Eye (tissue), 1 donor: ENCODE measurements around the gene KMT5C.
A peak's percentile ranks its signal among the peaks of the same experiment; 100 is the strongest.

ENCODE experiments used
- DNase-seq: peaks from one replicate; pipeline ENCODE4 v3.0.0-alpha.2; 2015

The KMT5C gene

GRCh38 chr19:55339105-55339888 lies at the start of gene KMT5C:
Gene KMT5C (plus strand): TSS chr19:55339876. CDS start chr19:55341937, 2,061 bp downstream.
- peak; percentile 100 for DNase-seq

GRCh38 chr19:55297267-55297666 lies 42.4 kb upstream of the KMT5C start:
- DNase-seq: no peak

GRCh38 chr19:55299991-55300390 lies 39.7 kb upstream of the KMT5C start:
- DNase-seq: no peak

GRCh38 chr19:55300886-55301458 lies 38.7 kb upstream of the KMT5C start:
- DNase-seq: no peak

GRCh38 chr19:55301459-55302317 lies 38.0 kb upstream of the KMT5C start:
- peak; percentile 95 for DNase-seq

GRCh38 chr19:55302318-55302703 lies 37.4 kb upstream of the KMT5C start:
- DNase-seq: no peak

GRCh38 chr19:55303477-55303876 lies 36.2 kb upstream of the KMT5C start:
- DNase-seq: no peak

- peak; percentile 42 for DNase-seq
Observed at GRCh38 chr19:55304279-55304978, 35.2 kb upstream of the KMT5C start.

- no peak for DNase-seq
Observed at GRCh38 chr19:55304980-55305379, 34.7 kb upstream of the KMT5C start.

GRCh38 chr19:55305491-55305890 lies 34.2 kb upstream of the KMT5C start:
- peak; percentile 65 for DNase-seq

- DNase-seq: no peak
Observed at GRCh38 chr19:55305983-55306562, 33.6 kb upstream of the KMT5C start.

GRCh38 chr19:55306712-55307111 lies 33.0 kb upstream of the KMT5C start:
- no peak for DNase-seq

GRCh38 chr19:55308281-55308680 lies 31.4 kb upstream of the KMT5C start:
- no peak for DNase-seq

- no peak for DNase-seq
Observed at GRCh38 chr19:55309448-55309847, 30.2 kb upstream of the KMT5C start.

GRCh38 chr19:55310498-55310897 lies 29.2 kb upstream of the KMT5C start:
- no peak for DNase-seq

GRCh38 chr19:55311397-55311796 lies 28.3 kb upstream of the KMT5C start:
- no peak for DNase-seq

GRCh38 chr19:55311797-55312196 lies 27.9 kb upstream of the KMT5C start:
- no peak for DNase-seq

GRCh38 chr19:55312621-55313512 lies 26.8 kb upstream of the KMT5C start:
- DNase-seq: no peak

- DNase-seq: no peak
Observed at GRCh38 chr19:55314396-55314795, 25.3 kb upstream of the KMT5C start.

- DNase-seq: no peak
Observed at GRCh38 chr19:55315956-55316525, 23.6 kb upstream of the KMT5C start.

- DNase-seq: no peak
Observed at GRCh38 chr19:55316646-55317045, 23.0 kb upstream of the KMT5C start.
